Fibroblast of lung (primary cell): Measurements from ENCODE around the gene STAP2.

Source experiments
- CTCF ChIP-seq, 2 donors: IDR thresholded peaks in 1 of 2; conservative IDR thresholded peaks in 1 of 2; 1 replicate in 1 of 2; 2 replicates in 1 of 2; pipeline ENCODE4 v1.5.1; 2011 to 2012; ENCODE audit warnings: low read length in 2 of 2, control low read depth in 1 of 2, inconsistent platforms in 1 of 2, low read depth in 1 of 2, mild to moderate bottlenecking in 1 of 2
- EZH2 ChIP-seq: IDR thresholded peaks from 2 replicates; pipeline ENCODE4 v1.5.1; 2012; ENCODE audit warnings: low read length, control low read depth, mild to moderate bottlenecking; ENCODE audit errors: missing control alignments

DNA sequence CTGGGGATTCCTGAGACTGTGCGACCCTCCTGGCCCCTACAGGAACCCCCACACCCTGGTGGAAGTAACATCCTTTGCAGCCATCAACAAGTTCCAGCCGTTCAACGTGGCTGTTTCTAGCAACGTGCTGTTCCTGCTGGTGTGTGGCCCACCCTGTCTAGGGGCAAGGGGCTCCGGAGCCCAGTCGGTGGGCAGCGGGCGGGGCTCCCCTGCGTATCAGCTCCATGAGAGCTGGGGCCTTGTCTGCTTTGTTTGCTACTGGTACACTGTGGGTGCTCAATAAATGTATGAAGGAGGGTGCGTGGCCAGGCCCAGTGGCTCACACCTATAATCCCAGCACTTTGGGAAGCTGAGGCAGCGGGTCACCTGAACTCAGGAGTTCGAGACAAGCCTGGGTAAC lies 15.7 kb upstream of the STAP2 start:
- no peak for TF ChIP-seq CTCF (conservative IDR thresholded peaks at IDR 0.05 in 1 of 2, IDR thresholded peaks at IDR 0.05 in 1 of 2; ENCODE audit: low read depth in 1 of 2, low read length in 2 of 2)
- TF ChIP-seq EZH2 = no peak
